ENCODE results near the gene UBLCP1.
"Not testable (repeated sequence)": the region's sequence is repeated elsewhere in the genome, so short reads cannot be mapped to it uniquely, and the experiment has no call there.

DNA sequence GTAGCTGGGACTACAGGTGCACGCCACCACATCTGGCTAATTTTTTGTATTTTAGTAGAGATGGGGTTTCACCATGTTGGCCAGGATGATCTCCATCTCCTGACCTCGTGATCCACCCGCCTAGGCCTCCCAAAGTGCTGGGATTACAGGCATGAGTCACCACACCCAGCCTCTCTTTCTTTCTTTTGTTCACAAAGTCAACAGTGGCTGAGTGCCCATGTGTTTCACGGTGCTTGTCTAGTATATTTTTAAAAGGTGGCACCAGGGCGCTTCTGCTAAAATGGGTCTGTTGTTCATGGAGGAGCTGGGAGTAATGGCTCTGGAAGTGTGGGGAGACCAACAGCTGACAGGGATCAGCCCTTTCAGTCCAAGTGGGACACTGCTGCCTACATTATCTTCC is 35.0 kb upstream of the UBLCP1 start:
- TF ChIP-seq, protein P1, sequence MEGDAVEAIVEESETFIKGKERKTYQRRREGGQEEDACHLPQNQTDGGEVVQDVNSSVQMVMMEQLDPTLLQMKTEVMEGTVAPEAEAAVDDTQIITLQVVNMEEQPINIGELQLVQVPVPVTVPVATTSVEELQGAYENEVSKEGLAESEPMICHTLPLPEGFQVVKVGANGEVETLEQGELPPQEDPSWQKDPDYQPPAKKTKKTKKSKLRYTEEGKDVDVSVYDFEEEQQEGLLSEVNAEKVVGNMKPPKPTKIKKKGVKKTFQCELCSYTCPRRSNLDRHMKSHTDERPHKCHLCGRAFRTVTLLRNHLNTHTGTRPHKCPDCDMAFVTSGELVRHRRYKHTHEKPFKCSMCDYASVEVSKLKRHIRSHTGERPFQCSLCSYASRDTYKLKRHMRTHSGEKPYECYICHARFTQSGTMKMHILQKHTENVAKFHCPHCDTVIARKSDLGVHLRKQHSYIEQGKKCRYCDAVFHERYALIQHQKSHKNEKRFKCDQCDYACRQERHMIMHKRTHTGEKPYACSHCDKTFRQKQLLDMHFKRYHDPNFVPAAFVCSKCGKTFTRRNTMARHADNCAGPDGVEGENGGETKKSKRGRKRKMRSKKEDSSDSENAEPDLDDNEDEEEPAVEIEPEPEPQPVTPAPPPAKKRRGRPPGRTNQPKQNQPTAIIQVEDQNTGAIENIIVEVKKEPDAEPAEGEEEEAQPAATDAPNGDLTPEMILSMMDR (IDR thresholded peaks at IDR 0.05; ENCODE audit: low read depth, low read length, poor library complexity, severe bottlenecking) = not testable (repeated sequence)
- not testable (repeated sequence) for TF ChIP-seq EZH2phosphoT487 (IDR thresholded peaks at IDR 0.05; ENCODE audit: borderline replicate concordance, low read length)

Measured in DOHH2 (cell line).